GM18873 (cell line): ENCODE results near the gene ALOX15B.
"Not testable (repeated sequence)": the region's sequence is repeated elsewhere in the genome, so short reads cannot be mapped to it uniquely, and the experiment has no call there.

Experiments used
- ATAC-seq: cut with Tn5 transposase; IDR thresholded peaks from one replicate; pipeline ENCODE4 v1.9.1; 2021; ENCODE audit warnings: mild to moderate bottlenecking, moderate library complexity, moderate number of reproducible peaks; ENCODE audit not compliant: unreplicated experiment, low FRiP score

ALOX15B gene

GRCh38 chr17:8059131-8059530 lies 20.3 kb downstream of the ALOX15B start:
- no peak for ATAC-seq

GRCh38 chr17:8060274-8060673 lies 21.4 kb downstream of the ALOX15B start:
- ATAC-seq = no peak

- not testable (repeated sequence) for ATAC-seq
Observed at GRCh38 chr17:8061851-8062250, 23.0 kb downstream of the ALOX15B start.

GRCh38 chr17:8062435-8062806 lies 23.6 kb downstream of the ALOX15B start:
- no peak for ATAC-seq

GRCh38 chr17:8062807-8063483 lies 24.1 kb downstream of the ALOX15B start:
- ATAC-seq = no peak

- no peak for ATAC-seq
Observed at GRCh38 chr17:8063761-8064534, 25.1 kb downstream of the ALOX15B start.

- ATAC-seq = no peak
Observed at GRCh38 chr17:8064561-8065019, 25.7 kb downstream of the ALOX15B start.

- no peak for ATAC-seq
Observed at GRCh38 chr17:8066841-8067775, 28.2 kb downstream of the ALOX15B start.

- ATAC-seq = no peak
Observed at GRCh38 chr17:8067806-8068205, 28.9 kb downstream of the ALOX15B start.

- ATAC-seq = no peak
Observed at GRCh38 chr17:8068736-8069586, 30.1 kb downstream of the ALOX15B start.

- ATAC-seq = no peak
Observed at GRCh38 chr17:8069587-8069860, 30.7 kb downstream of the ALOX15B start.

GRCh38 chr17:8071496-8071895 lies 32.6 kb downstream of the ALOX15B start:
- ATAC-seq = no peak

- ATAC-seq = no peak
Observed at GRCh38 chr17:8072341-8072728, 33.5 kb downstream of the ALOX15B start.

GRCh38 chr17:8072729-8073461 lies 34.0 kb downstream of the ALOX15B start:
- no peak for ATAC-seq

- ATAC-seq = no peak
Observed at GRCh38 chr17:8073627-8074484, 35.0 kb downstream of the ALOX15B start.

- no peak for ATAC-seq
Observed at GRCh38 chr17:8074554-8074953, 35.7 kb downstream of the ALOX15B start.

- ATAC-seq = no peak
Observed at GRCh38 chr17:8075081-8075480, 36.2 kb downstream of the ALOX15B start.

- ATAC-seq = no peak
Observed at GRCh38 chr17:8075574-8076342, 36.9 kb downstream of the ALOX15B start.
